Cerebellar cortex (tissue), 1 donor: Measurements from ENCODE around the gene PLCXD3.
"Not testable (repeated sequence)": the region's sequence is repeated elsewhere in the genome, so short reads cannot be mapped to it uniquely, and the experiment has no call there.

Source experiments
- DNase-seq: peaks from one replicate; pipeline ENCODE4 v3.0.0-alpha.2; 2015; ENCODE audit warnings: low spot score

The PLCXD3 gene

GRCh38 chr5:41346609-41347008 lies 163.8 kb downstream of the PLCXD3 start:
- DNase-seq = no peak

- DNase-seq = no peak
These were observed 165.1 kb downstream of the PLCXD3 start for GRCh38 chr5:41345295-41345694.

GRCh38 chr5:41339339-41339738 lies 171.1 kb downstream of the PLCXD3 start:
- DNase-seq = no peak

GRCh38 chr5:41338136-41338675 lies 172.2 kb downstream of the PLCXD3 start:
- no peak for DNase-seq

- DNase-seq = no peak
These were observed 172.7 kb downstream of the PLCXD3 start for GRCh38 chr5:41337724-41338123.

GRCh38 chr5:41337216-41337615 lies 173.2 kb downstream of the PLCXD3 start:
- DNase-seq = no peak

- no peak for DNase-seq
These were observed 173.9 kb downstream of the PLCXD3 start for GRCh38 chr5:41336471-41336870.

GRCh38 chr5:41335596-41336181 lies 174.7 kb downstream of the PLCXD3 start:
- no peak for DNase-seq

GRCh38 chr5:41334758-41335157 lies 175.6 kb downstream of the PLCXD3 start:
- DNase-seq = no peak

- DNase-seq = no peak
These were observed 176.2 kb downstream of the PLCXD3 start for GRCh38 chr5:41334221-41334620.

- no peak for DNase-seq
These were observed 185.3 kb downstream of the PLCXD3 start for GRCh38 chr5:41325074-41325473.

- DNase-seq = not testable (repeated sequence)
These were observed 187.6 kb downstream of the PLCXD3 start for GRCh38 chr5:41322826-41323225.

GRCh38 chr5:41312478-41313060 lies 197.8 kb downstream of the PLCXD3 start:
- no peak for DNase-seq

- no peak for DNase-seq
These were observed 198.3 kb downstream of the PLCXD3 start for GRCh38 chr5:41312066-41312465.

GRCh38 chr5:41309275-41309674 lies 201.1 kb downstream of the PLCXD3 start:
- DNase-seq = no peak

- DNase-seq = no peak
These were observed 204.4 kb downstream of the PLCXD3 start for GRCh38 chr5:41306005-41306404.

GRCh38 chr5:41305056-41305455 lies 205.3 kb downstream of the PLCXD3 start:
- no peak for DNase-seq

GRCh38 chr5:41296066-41296465 lies 214.3 kb downstream of the PLCXD3 start:
- no peak for DNase-seq

GRCh38 chr5:41291323-41291722 lies 219.1 kb downstream of the PLCXD3 start:
- DNase-seq = no peak

GRCh38 chr5:41290810-41291209 lies 219.6 kb downstream of the PLCXD3 start:
- DNase-seq = no peak

GRCh38 chr5:41289970-41290464 lies 220.4 kb downstream of the PLCXD3 start:
- no peak for DNase-seq

GRCh38 chr5:41286696-41287095 lies 223.7 kb downstream of the PLCXD3 start:
- DNase-seq = no peak

- no peak for DNase-seq
These were observed 224.2 kb downstream of the PLCXD3 start for GRCh38 chr5:41286165-41286564.

- DNase-seq = no peak
These were observed 225.5 kb downstream of the PLCXD3 start for GRCh38 chr5:41284938-41285337.
